Body of pancreas (tissue), 4 donors: ENCODE data around the gene NFATC2.

Experiments
- CTCF ChIP-seq, 7 experiments: fragments of 450-650 bp in 4 of 7; fragments of 200-600 bp in 3 of 7; sonication (generic) in 3 of 7; IDR thresholded peaks; one replicate each; pipeline ENCODE4 v1.5.1; 2016 to 2019; ENCODE audit warnings: antibody characterized with exemption in 7 of 7
- POLR2A ChIP-seq, 3 donors: fragments of 450-650 bp; IDR thresholded peaks; one replicate each; pipeline ENCODE4 v1.6.1; 2016; ENCODE audit warnings: antibody characterized with exemption in 3 of 3, mild to moderate bottlenecking in 2 of 3

- TF ChIP-seq POLR2A (IDR thresholded peaks at IDR 0.05) (no peak), CTCF (IDR thresholded peaks at IDR 0.05) (no peak)
Observed at GRCh38 chr20:51416532-51417249, 125.8 kb downstream of the NFATC2 start.
